T-helper 17 cell (primary cell): ENCODE measurements around the gene FAM13A. TPM values are rescaled to one million over a fixed set of nuclear protein-coding genes. Genes with fewer than 3 reads are reported as not detected.
A peak's percentile ranks its signal among the peaks of the same experiment; 100 is the strongest.

Source experiments
- ATAC-seq: fragments of 150-1000 bp; cut with Tn5 transposase; 2 replicates; pipeline ENCODE4 v1.10.0; 2021; ENCODE audit warnings: mild to moderate bottlenecking, moderate library complexity
- DNase-seq, 3 donors: peaks; one replicate each; pipeline versions ENCODE4 v3.0.0 to v3.0.0-alpha.2; 2020 to 2021
- H3K9me3 ChIP-seq: one replicate; pipeline ENCODE4 v1.7.0; 2013; ENCODE audit warnings: low read length, mild to moderate bottlenecking; ENCODE audit not compliant: control insufficient read depth, poor library complexity, severe bottlenecking
- H3K27ac Mint-ChIP-seq: one replicate; pipeline ENCODE4 v1.8.0; 2022; ENCODE audit warnings: mild to moderate bottlenecking, moderate library complexity, mixed read lengths
- H3K27me3 Mint-ChIP-seq: one replicate; pipeline ENCODE4 v1.8.0; 2022; ENCODE audit warnings: mixed read lengths
- H3K36me3 Mint-ChIP-seq: one replicate; pipeline ENCODE4 v1.8.0; 2022; ENCODE audit warnings: low read depth, mixed read lengths
- H3K4me1 Mint-ChIP-seq: one replicate; pipeline ENCODE4 v1.8.0; 2022; ENCODE audit warnings: mild to moderate bottlenecking, mixed read lengths
- H3K4me3 Mint-ChIP-seq: one replicate; pipeline ENCODE4 v1.8.0; 2022; ENCODE audit warnings: mild to moderate bottlenecking, moderate library complexity, mixed read lengths
- total RNA-seq, 4 donors: library from RNA in 2 of 4; stranded (reverse) in 2 of 4; gene quantifications; one replicate each; pipeline ENCODE4 v1.2.3 and lab custom pipeline; 2022 to 2026

Gene FAM13A
- total RNA-seq, 2 donors from 2014 or later: 10.8 to 37.5 TPM

DNA sequence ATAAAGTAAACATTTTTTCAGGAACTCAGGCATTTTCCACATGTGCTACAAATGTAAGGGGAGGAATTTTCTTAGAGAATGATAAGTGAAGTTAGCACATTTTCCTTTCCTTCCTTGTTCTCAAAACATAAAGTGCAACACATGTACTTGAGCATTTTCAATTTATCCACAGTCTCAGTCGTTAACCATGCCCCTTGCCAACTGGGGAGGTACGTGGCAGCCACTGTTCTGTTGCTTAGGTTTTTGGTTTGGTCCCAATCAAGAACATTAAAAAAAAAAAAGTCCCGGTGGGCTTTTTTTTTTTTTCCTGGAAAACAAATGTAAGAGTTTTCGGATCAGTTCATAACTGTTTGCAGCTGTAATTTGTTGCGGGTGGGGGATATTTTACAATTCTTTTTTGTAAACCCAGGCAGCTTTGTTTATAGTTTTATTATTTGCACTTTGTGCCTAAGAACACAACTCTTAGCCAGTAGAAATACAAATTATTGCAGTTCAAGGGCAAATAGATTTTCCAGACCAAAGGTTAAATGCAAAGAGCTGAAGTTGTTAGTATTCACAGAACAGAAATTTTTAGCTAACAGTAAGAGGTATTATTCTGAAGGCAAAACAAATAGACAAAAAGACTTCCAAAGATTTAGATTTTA, 247.3 kb downstream of the FAM13A start:
- Mint-ChIP-seq H3K27me3 (no peaks in the 10 kb centered on the region), H3K4me1 (peaks cover 10% of the 10 kb centered on the region), H3K4me3 (no peak overlapping the region), H3K27ac (peak overlapping the region; percentile 21), H3K36me3 (no peaks in the 10 kb centered on the region)
- DNase-seq (no peak), ATAC-seq (no peak)
- H3K9me3 ChIP-seq: no peaks in the 10 kb centered on the region

DNA sequence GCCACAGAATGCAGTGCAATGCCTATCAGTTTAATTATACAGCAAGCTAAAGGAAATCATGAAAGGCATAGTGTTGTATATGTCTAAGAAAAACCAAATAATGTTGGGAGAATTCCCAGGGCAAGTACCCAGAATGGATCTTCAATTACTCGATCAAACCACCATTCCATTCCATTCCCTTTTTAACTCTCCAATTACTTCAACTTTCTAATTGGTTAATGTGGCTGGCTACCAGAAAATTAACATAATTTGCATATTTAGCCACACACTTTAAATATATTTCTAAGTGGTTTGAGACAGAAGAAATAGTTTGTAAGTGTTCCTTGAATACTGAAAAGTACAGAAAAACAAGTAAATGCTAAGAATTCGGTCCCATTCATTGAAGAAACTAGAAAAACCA, 247.9 kb downstream of the FAM13A start:
- Mint-ChIP-seq H3K4me3 (no peak overlapping the region), H3K36me3 (no peaks in the 10 kb centered on the region), H3K27me3 (no peaks in the 10 kb centered on the region), H3K27ac (no peak overlapping the region), H3K4me1 (peaks cover 8% of the 10 kb centered on the region)
- DNase-seq (no peak), ATAC-seq (no peak)
- no peaks in the 10 kb centered on the region for H3K9me3 ChIP-seq

DNA sequence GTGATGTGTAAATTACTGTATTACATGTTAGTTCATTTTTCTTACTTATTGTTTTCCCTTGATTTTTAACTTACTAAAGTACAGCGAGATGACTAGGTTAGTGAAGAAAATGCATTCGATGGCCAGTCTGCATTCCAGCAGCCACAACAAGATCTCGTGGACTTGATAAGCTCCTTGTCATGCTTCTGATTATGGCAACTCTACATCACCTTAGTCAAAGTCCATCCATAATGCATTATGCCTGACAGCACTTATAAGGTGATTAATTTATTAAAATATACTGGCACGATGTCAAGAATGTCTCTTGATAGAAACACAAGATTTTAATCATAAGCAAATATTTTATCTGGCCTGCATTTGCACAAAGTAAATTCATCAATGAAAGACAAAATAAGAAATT, 249.5 kb downstream of the FAM13A start:
- no peak for ATAC-seq
- no peak for DNase-seq
- Mint-ChIP-seq H3K36me3 (peaks cover 3% of the 10 kb centered on the region), H3K27ac (no peak overlapping the region), H3K4me1 (peaks cover 9% of the 10 kb centered on the region), H3K4me3 (no peak overlapping the region), H3K27me3 (no peaks in the 10 kb centered on the region)
- no peaks in the 10 kb centered on the region for H3K9me3 ChIP-seq

GRCh38 chr4:88804234-88804633, 252.8 kb downstream of the FAM13A start:
- Mint-ChIP-seq H3K4me3 (no peak overlapping the region), H3K27me3 (no peaks in the 10 kb centered on the region), H3K27ac (no peak overlapping the region), H3K36me3 (peaks cover 3% of the 10 kb centered on the region), H3K4me1 (peaks cover 5% of the 10 kb centered on the region)
- no peak for ATAC-seq
- H3K9me3 ChIP-seq: no peaks in the 10 kb centered on the region
- DNase-seq: no peak

GRCh38 chr4:88803600-88804096, 253.3 kb downstream of the FAM13A start:
- Mint-ChIP-seq H3K36me3 (peaks cover 3% of the 10 kb centered on the region), H3K4me1 (peaks cover 5% of the 10 kb centered on the region), H3K27me3 (no peaks in the 10 kb centered on the region), H3K4me3 (no peak overlapping the region), H3K27ac (no peak overlapping the region)
- no peaks in the 10 kb centered on the region for H3K9me3 ChIP-seq
- ATAC-seq: no peak
- DNase-seq: no peak

- no peak for ATAC-seq
- Mint-ChIP-seq H3K4me3 (no peak overlapping the region), H3K27me3 (no peaks in the 10 kb centered on the region)
Observed at GRCh38 chr4:88802585-88803286, 254.2 kb downstream of the FAM13A start.

GRCh38 chr4:88802138-88802537, 254.8 kb downstream of the FAM13A start:
- no peak overlapping the region for H3K27ac Mint-ChIP-seq
- peaks cover 6% of the 10 kb centered on the region for H3K36me3 Mint-ChIP-seq
- H3K27me3 Mint-ChIP-seq: no peaks in the 10 kb centered on the region
- DNase-seq (no peak), ATAC-seq (no peak)
- H3K9me3 ChIP-seq: no peaks in the 10 kb centered on the region
- no peak overlapping the region for H3K4me3 Mint-ChIP-seq
- peaks cover 5% of the 10 kb centered on the region for H3K4me1 Mint-ChIP-seq

More at GRCh38 chr4:88802585-88803286, 254.2 kb downstream of the FAM13A start:
- Mint-ChIP-seq H3K36me3 (peaks cover 6% of the 10 kb centered on the region), H3K27ac (no peak overlapping the region), H3K4me1 (peaks cover 5% of the 10 kb centered on the region)
- no peak for DNase-seq
- H3K9me3 ChIP-seq: no peaks in the 10 kb centered on the region

DNA sequence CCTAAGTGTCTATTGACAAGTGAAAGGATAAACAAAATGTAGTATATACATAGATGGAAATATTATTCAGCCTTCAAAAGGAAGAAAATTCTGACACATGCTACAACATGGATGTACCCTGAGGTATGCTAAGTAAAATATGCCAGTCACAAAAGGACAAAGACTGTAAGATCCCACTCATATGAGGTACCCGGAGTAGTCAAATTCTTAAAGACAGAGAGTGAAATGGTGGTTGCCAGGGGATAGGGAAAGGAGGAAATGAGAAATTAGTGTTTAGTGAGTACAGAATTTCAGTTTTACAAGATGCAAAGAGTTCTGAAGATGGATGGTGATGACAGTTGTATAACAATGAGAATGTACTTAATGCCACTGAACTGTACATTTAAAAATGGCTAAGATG, 257.1 kb downstream of the FAM13A start:
- H3K36me3 Mint-ChIP-seq: peaks cover 6% of the 10 kb centered on the region
- H3K27me3 Mint-ChIP-seq: no peaks in the 10 kb centered on the region
- peaks cover 2% of the 10 kb centered on the region for H3K4me1 Mint-ChIP-seq
- no peaks in the 10 kb centered on the region for H3K9me3 ChIP-seq
- no peak for DNase-seq
- ATAC-seq: no peak
- H3K4me3 Mint-ChIP-seq: no peak overlapping the region
- H3K27ac Mint-ChIP-seq: no peak overlapping the region

- Mint-ChIP-seq H3K36me3 (peaks cover 5% of the 10 kb centered on the region), H3K4me1 (peaks cover 1% of the 10 kb centered on the region), H3K27me3 (no peaks in the 10 kb centered on the region), H3K4me3 (no peak overlapping the region), H3K27ac (peak overlapping the region; percentile 3)
- no peak for DNase-seq
- H3K9me3 ChIP-seq: no peaks in the 10 kb centered on the region
- no peak for ATAC-seq
Observed at GRCh38 chr4:88797725-88798124, 259.3 kb downstream of the FAM13A start.

- H3K36me3 Mint-ChIP-seq: peaks cover 3% of the 10 kb centered on the region
- no peak for ATAC-seq
- H3K4me3 Mint-ChIP-seq: no peak overlapping the region
- H3K27me3 Mint-ChIP-seq: no peaks in the 10 kb centered on the region
- H3K4me1 Mint-ChIP-seq: peaks cover 8% of the 10 kb centered on the region
- DNase-seq: no peak
- H3K9me3 ChIP-seq: no peaks in the 10 kb centered on the region
- no peak overlapping the region for H3K27ac Mint-ChIP-seq
Observed at GRCh38 chr4:88796545-88796944, 260.4 kb downstream of the FAM13A start.

- Mint-ChIP-seq H3K36me3 (peaks cover 3% of the 10 kb centered on the region), H3K27me3 (no peaks in the 10 kb centered on the region), H3K27ac (no peak overlapping the region)
Observed at GRCh38 chr4:88794952-88795351, 262.0 kb downstream of the FAM13A start.

DNA sequence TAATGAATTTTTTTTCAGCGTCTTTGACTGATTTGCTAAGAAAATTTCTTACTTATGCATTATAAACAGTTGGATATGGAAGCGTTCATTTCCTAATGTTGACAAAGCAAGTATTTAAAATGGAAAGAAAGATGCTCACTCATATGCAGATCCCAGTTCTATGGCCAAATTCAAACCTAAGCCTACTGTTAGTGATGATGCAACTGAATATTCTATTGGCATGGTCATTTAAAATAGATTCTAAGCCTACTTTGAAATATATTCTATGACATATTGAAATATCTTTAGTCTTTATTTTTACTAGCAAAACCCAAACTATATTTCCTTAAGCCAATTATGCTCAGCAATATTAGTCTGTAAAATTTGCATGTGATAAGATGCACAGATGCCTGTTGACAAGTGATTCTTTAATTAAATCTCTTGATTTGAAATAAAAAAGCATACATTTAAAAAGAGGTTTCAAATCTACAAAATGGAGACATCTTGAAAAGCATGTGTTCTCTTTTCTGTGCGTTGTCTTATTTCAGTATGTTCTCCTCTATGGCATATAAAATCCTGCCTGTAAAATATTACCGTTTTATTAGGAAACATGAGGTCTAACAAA, 262.8 kb downstream of the FAM13A start:
- Mint-ChIP-seq H3K27me3 (no peaks in the 10 kb centered on the region), H3K27ac (no peak overlapping the region), H3K4me3 (no peak overlapping the region), H3K4me1 (peaks cover 11% of the 10 kb centered on the region), H3K36me3 (peaks cover 5% of the 10 kb centered on the region)
- ATAC-seq (no peak), DNase-seq (no peak)
- H3K9me3 ChIP-seq: no peaks in the 10 kb centered on the region

More at GRCh38 chr4:88794952-88795351, 262.0 kb downstream of the FAM13A start:
- ATAC-seq (no peak), DNase-seq (no peak)
- no peak overlapping the region for H3K4me3 Mint-ChIP-seq
- peaks cover 8% of the 10 kb centered on the region for H3K4me1 Mint-ChIP-seq
- no peaks in the 10 kb centered on the region for H3K9me3 ChIP-seq

DNA sequence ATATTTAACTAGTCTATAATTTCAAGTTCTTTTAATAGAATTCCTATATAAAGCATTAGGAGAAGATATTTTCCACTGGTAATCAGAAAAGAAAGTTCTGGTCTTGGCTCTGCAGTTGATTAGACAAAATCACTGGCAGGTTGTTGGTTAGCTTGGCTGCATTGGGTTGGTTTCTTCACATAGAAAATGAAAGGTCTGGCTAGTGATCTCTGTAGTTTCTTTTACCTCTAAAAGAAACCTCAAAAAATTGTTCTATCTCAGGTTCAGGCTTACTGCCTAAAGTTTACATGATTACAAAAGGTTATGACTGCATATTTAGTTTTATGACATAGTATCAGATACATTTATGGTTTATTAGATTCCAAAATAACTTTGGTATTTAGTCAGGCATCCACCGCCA, 263.5 kb downstream of the FAM13A start:
- Mint-ChIP-seq H3K4me3 (no peak overlapping the region), H3K36me3 (peaks cover 3% of the 10 kb centered on the region), H3K27ac (no peak overlapping the region), H3K27me3 (no peaks in the 10 kb centered on the region), H3K4me1 (peaks cover 11% of the 10 kb centered on the region)
- ATAC-seq: no peak
- no peaks in the 10 kb centered on the region for H3K9me3 ChIP-seq
- DNase-seq: no peak
